Activated naive CD4-positive, alpha-beta T cell treated with anti-CD3 and anti-CD28 coated beads, Interleukin-2, amount 50 U/mL, for 16 hours (primary cell): ENCODE results near the gene KLHL6.
A peak's percentile ranks its signal among the peaks of the same experiment; 100 is the strongest.
"Not testable (repeated sequence)": the region's sequence is repeated elsewhere in the genome, so short reads cannot be mapped to it uniquely, and the experiment has no call there.

Experiments used
- DNase-seq: peaks from one replicate; pipeline ENCODE4 v3.0.0-alpha.2; 2020

Gene KLHL6, protein sequence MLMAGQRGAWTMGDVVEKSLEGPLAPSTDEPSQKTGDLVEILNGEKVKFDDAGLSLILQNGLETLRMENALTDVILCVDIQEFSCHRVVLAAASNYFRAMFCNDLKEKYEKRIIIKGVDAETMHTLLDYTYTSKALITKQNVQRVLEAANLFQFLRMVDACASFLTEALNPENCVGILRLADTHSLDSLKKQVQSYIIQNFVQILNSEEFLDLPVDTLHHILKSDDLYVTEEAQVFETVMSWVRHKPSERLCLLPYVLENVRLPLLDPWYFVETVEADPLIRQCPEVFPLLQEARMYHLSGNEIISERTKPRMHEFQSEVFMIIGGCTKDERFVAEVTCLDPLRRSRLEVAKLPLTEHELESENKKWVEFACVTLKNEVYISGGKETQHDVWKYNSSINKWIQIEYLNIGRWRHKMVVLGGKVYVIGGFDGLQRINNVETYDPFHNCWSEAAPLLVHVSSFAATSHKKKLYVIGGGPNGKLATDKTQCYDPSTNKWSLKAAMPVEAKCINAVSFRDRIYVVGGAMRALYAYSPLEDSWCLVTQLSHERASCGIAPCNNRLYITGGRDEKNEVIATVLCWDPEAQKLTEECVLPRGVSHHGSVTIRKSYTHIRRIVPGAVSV

DNA sequence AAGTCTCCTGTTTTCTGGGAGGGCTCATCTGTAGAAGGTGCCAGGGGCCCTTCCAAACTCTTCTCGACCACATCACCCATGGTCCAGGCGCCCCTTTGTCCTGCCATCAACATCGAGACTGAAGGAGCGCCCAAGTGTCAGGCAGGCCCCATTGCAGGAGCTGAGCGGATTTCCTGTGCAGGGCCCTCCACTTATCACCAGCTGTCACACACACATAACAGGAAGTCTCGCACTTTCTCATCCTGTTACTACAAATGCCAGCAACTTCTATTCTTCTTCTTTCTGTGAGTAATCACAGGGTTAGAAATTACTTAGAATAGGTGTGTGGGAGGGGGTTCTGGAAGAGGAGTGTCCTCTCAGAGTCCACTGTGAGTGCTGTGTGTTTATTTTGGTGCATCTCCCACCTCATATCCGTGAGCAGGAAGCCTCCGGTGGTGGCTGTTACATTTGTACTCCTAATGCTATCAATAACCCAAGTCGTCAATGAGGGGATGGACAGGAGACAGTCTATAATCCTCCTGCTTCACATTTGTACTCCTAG lies at the start of gene KLHL6:
KLHL6 (minus strand) TSS at position 166 of the 541 bp plus-strand sequence; CDS start at position 113, 53 bp downstream.
- DNase-seq: peak; percentile 75

DNA sequence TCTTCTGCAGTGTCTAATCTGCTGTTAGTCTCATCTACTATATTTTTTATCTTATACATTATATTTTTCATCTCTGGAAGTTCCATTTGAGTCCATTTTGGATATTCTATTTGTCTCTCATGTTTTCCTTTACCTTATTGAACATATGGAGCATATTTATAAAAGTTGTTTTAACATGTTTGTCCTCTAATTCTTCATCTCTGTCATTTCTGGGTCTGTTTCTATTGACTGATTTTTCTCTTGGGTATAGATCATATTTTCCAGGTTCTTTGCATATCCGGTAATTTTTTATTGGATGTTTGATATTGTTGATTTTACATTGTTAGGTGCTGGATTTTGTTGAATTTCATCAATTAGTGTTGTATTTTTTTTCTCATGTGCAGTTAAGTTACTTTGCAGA lies 42.5 kb upstream of the KLHL6 start:
- DNase-seq: no peak

DNA sequence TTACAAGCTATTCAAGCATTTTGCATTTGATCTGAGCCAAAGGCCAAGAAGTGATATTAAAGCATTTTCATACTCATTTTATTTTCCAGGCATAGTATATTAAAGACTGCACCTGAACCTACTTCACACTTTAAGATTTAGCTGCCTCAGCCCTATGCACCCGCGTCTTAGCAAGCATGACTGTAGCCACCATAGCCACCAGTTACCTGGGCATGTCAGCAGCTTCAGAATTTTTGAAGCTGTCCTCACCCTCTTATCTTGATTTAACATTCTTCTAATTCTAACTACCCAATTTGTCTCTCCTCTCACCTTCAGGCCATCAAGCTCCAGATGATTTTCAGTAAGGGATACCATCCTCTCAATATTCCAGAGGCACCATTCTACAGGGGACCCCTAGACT lies 39.1 kb upstream of the KLHL6 start:
- DNase-seq: no peak

DNA sequence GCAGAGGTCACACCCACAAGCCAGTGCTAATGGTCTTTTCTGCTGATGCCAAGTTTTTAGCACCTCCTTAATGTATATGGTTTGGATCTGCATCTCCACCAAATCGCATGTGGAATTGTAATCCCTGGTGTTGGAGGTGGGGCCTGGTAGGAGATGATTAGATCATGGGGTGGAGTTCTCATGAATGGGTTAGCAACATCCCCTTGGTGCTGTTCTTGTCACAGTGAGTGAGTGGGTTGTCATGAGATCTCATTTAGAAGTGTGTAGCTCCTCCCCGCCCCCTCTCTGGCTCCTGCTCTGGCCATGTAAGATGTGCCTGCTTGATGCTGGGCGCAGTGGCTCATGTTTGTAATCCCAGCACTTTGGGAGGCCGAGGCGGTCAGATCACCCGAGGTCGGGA lies 37.3 kb upstream of the KLHL6 start:
- no peak for DNase-seq

DNA sequence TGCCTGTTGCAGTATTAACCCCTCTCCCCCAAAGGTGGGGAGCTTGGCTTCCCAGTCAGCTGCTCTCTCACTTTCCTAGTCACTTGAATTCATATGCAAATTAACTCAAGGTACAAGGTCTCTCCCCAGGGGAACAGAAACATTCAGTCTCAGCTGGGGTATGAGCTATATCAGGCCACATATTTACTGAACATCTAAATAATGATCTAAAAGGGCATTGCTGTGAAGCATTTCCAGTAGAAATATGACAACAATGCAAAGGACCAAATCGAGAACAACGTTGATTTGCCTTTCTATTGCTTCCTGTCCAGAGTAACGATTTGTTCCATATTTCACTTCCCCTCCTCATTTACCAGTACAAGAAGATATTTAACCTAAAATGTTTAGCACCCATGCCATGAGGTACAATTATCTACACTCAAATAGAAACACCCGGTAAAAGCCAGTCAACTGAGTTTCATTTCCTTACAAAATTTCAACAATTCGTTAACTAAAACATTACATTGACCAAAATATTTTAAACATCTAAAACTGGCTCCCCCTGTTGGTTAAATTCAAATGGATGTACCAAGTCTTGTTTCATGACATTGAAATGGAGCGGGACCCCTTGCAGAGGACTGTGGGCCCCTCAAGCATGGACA lies 36.5 kb upstream of the KLHL6 start:
- DNase-seq: no peak

DNA sequence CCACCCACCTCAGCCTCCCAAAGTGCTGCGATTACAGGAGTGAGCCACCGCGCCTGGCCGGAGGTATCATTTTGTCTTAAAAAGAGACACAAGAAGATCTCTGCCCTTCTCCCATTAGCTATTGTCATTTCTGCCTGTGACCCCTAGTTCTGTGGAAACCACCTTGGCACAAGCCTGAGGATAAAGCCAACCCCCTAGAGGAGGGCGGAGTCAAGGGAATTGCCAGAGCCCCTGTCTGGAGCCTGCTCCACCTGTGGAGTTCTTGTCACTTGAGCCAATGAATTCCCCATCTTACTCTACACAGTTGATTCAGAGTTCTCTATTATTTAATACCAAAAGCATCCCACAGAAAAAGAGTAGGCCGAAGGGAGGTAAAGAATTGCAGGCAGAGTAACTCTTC lies 34.9 kb upstream of the KLHL6 start:
- no peak for DNase-seq

DNA sequence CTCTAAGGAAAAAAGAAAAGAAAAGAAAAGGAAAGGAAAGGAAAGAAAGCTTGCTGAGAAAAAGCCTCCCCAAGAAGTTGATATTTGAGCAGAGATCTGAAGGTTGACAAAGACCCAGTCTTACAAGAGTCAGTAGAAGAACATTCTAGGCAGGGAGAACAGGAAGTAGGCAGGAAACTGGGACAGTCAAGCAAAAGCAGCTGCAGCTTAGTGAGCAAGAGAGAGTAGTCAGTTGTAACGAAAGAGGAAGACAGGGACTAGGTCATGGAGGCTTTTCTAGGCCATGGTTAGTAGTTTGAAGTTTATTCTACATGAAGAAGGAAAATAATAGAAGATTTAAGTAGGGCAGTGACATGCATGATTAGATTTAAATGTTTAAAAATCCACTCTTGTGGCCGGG lies 31.8 kb upstream of the KLHL6 start:
- no peak for DNase-seq

DNA sequence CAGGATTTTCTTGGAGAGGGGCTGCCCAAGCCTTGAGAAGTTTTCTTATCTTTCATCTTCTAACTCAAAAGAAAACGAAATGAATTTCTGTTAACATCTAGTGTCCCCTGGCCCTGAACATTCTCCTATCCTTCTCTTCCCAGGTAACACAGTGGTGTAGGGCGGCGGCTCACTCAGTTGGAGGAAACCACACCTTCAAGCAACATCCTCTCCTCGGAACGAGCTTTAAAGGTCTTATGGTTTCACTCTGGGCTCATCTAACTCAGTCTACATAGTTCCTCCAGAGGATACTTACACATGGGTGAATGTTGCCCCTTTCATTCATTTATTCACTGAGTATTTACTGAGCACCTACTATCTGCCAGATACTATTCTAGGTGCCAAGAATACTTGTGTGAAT lies 31.0 kb upstream of the KLHL6 start:
- no peak for DNase-seq

DNA sequence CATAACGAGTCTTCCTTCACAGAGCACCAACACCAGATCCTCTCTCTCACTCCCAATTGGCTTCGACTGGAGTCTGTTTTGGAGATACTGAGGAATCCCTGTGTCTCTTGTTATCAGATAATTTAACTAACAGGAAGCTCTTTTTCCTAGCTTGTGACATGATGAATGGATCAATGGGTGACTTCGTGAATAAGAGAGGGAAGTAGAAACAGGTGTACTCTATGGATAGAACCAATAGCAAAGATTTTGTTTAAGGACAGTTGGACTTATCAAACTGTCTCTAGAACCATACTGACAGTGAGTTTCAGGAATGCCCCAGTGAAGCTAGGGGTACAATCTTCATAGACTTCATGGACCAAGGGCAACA lies 29.4 kb upstream of the KLHL6 start:
- DNase-seq: no peak

DNA sequence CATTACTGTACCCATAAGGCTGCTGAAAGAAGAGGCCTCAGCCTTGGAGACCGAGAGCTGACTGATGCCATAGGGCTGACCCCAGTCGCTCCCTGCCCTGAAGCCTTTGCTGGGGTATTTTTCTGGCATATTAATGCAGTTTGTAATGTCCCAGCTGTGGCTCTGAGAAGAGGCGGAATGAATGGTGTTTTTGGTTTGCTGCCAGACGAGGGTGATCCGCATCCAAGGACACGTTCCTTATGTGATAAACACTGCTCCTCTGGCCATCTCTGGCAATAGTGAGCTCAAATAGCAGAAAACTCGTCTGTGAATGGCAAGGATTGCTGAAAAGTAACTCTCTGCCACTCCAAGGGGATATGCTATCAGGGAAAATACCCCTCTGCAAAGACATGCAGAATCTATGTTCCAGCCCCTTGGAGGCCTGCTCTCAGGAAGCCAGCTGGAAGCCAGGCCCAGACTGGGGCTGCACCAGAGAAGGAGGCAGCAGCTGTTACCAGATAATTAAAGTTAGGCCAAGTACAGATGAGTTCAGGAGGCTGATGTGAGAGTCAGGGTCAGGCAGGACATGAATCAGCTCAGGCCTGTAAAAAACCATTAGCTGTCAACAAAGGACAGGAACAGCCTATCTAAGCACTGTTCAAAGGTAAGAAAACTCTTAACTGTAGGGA lies 28.9 kb upstream of the KLHL6 start:
- no peak for DNase-seq

DNA sequence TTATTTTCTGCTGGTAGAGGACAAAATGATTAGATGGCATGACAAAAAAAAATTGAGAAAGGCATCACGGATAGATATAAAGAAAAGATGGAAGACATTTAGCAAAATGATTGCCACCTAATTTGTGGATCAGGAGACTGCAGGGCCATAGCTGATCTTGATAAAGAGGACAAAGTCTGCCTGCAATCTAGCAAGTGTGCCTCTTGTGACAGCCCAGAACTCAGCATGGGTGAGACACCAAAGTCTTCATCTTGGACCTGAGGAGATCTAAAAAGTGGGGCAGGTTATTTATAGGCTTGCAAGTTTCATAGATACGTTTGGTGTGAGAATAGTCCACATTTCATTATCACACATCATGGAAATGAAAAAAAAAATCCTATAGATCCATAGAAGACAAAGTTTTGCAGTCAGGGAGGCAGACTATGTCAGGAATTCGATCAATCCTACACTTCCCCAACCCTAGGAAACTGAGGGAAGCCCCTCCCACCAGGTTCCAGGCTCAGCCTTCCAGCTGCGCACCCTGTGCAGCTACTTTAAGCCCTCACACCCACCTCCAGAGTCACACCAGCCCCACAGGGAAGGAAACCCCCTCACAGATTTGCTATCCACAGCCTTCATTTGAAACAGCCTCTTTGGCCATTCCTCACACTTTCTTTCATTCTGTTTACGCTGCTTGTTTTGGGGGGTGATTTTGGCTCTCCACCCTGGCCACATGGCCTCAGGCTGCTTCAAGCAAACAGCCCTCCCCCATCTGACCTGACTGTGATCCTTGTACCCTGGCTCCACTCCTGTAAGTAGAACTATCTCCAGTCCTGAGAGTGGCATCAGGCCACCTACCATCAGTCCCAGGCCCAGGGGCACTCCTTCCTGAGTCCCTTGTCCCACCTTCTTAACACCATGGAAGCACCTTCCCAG lies 28.1 kb upstream of the KLHL6 start:
- DNase-seq: no peak

DNA sequence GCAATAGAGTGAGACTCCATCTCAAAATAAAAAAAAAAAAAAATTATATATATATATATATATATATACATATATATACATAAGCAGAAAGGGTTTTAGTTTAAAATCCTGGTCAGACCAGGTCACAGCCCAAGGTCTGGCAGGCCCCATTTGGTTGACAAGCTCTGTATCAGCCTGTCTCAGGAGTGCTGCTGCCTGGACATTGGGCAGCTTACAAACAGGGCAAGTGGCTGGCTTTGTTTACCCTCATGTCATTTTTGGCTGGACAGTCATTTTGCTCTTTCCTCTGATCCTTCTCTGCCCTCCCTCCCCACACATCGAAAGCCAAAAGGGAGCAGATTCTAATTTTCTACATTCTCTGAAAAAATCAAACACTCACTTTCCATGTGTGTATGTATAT lies 26.7 kb upstream of the KLHL6 start:
- DNase-seq: no peak

DNA sequence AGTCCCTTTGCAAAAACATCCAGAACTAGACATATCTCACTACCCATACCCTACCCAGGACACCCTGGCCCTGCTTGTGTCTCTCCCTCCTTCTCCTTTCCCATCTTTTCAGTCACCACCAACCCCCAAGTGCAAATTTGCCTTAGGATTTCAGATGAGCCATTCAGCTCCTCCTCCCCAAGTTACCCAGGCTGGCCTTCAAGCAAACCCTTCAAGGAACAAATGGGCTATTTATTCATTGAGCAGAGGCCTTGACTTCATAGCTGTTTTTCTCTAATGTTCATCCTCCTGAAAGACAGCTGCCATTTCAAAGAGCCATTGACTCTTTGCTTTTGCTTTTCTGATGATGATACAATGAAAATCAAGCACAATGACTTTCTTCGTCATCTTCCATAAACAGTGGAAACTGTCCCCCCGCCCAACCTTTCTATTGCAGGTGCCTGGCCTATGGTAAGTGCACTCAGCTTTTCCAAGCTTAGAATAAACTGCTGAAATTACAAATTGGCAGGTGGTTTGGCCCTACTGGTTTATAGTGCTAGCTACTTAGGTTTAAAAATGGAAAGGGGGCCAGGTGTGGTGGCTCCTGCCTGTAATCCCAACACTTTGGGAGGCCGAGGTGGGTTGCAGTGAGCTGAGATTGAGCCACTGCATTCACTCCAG lies 26.1 kb upstream of the KLHL6 start:
- DNase-seq: no peak

DNA sequence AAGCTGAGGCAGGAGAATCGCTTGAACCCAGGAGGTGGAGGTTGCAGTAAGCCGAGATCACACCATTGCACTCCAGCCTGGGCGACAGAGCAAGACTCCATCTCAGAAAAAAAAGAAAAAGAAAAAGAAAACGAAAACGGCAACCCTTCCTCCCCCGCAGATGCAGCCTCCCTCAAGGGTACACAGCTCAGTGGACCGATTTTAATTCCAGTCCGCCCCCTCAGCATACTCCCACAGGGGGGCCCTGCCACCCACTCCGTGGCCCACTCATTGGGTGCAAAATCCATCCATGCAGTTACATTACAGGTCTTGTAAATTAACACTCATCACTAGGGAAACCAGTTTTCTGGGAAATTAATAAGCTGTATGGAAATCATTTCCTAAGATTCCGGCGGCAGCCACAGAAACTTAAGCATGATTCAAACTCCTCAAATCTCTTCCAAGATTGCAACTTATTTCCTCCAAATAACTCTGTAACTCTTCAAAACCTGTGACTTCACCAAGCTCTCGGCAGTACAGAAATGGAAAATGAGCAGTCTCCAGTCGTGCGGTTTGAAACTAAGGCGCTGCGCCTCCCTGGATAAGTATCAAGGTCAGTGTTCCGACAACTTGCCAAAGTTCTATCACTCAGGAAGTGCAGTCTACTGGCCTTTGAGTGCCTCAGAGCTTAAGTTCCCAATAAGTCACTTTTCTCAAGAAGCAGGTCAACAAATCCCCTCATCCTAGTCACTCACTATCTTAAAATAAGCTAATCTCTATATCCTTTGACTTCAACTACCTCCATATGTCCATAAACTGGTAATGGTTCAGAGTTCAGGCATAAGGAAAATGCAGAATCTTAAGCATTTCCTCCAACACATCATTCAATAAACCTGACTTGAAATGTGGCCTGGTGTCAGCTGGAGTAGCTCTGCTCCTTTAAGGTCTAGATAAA lies 24.7 kb upstream of the KLHL6 start:
- no peak for DNase-seq

DNA sequence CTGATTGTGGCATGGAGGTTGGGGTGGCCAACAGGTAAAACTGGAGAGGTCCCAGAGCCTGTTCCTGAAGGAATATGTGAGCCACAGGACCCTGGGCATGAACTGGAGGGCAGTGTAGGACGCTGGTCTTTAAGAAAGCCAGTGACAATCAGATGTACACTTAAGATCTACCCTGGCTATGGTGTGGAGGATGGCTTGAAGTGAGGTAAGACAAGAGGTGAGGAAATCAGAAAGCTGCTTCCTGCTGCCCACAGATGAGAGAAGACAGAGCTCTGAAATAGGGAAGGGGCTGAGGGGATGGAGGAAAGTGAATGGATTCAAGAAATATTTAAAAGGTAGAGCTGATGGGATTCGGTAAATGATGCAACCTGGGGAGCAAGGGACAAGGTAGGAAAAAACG lies 22.7 kb upstream of the KLHL6 start:
- no peak for DNase-seq

DNA sequence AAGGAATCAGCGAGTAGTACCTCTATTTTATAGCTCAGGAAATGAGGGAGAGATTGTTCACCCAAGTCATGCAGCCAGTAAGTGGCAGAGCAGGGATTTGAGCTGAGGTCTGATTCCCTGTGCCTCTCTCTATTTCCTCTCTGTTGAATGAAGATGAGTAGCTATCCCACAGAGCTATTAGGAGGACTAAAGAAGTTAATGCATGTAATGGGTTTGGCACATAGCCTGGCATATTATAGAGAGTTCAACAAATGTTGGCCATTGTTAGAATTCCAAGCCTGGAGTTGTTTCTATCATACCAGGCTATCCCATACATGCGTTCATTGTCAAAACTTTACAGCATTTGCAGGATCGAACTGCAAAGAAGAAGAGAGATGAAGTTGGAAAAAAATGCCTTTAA lies 21.8 kb upstream of the KLHL6 start:
- no peak for DNase-seq

DNA sequence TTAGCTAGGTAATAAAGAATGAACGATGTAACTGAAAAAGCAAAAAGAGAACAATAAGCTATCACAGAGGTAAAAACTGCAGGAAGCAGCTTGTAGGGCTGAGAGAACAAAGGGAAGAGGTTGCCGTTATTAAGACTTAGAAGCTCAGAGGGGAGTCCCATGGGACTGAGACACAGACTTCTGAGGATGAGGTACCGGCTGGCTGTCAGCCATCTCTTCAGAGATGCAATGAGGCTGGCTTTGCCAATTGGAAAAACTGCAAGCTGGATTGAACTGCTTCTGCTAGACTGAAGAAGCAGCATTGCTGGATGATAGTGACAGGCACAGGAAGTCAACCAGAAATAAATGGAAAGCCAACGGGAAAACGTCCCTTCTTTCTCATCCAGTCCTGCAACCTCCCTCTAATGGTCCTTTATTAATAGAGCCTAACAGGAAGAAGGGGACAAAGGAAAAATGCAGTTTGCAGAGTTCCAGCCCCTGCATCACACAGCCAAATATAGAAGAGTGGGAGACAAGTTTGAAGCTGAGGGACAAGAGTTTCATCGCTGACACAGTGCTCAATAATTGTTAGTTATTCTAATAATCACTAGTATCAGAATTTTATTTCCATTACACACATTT lies 21.1 kb upstream of the KLHL6 start:
- DNase-seq: no peak

DNA sequence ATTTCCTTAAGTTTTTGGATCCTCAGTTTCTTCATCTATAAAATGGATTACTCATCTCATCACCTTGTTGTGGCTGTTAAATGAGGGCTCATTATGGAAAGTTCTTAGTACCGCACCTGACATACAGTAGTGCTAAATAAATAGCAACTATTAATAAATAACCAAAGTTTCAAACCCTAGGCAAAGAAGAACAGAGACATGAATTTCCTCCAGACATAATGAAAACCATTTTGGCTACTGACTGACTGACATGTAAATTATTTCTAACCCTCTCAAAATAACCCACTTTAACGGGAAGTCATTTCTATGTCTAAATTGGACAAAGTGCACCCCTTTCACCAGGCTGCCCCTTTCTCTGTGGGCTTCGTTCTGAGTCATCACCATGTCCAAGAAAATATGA lies 17.4 kb upstream of the KLHL6 start:
- DNase-seq: no peak

DNA sequence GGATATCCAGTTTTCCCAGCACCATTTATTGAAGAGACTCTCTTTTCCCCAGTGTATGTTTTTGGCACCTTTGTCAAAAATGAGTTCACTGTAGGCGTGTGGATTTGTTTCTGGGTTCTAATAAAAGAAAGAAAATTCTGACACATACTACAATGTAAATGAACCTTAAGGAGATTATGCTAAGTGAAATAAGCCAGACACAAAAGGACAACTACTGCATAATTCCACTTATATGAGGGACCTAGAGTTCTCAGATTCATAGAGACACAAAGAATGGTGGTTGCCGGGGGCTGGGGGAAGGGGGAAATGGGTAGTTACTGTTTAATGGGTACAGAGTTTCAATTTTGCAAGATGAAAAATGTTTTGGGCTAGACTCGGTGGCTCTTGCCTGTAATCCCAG lies 14.7 kb upstream of the KLHL6 start:
- DNase-seq: not testable (repeated sequence)

DNA sequence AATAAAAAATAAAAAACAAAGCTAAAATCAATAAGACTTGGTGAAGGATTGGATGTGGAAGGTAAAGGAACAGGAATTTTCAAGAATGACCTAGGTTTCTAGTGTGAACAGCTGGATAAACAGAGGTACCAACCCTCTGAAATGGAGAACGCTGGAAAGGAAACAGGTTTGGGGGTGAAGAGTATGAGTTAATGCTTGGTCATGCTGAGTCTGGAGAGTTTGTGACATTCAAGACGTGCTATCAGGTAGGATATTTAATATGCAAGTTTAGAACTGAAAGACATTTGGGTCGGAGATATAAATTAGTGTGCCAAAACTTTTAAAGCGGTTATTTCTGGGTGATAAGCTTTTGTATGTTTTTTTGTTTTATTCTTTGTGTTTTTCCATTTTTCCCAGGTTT lies 11.4 kb upstream of the KLHL6 start:
- DNase-seq: no peak
